ENCODE measurements around the gene C12orf57. TPM values are rescaled to one million over a fixed set of nuclear protein-coding genes. Genes with fewer than 3 reads are reported as not detected.

The C12orf57 gene
- total and polyA plus RNA-seq, 9 of the 15 experiments (the other 6 are each of a cell fraction or from before 2014, with no cell fraction given) = 26.7 to 191 (median 107) TPM

- TF ChIP-seq ZNF764 (CRISPR knock-in tag; IDR thresholded peaks at IDR 0.05; ENCODE audit: low read depth) (no peak), ZNF584 (CRISPR knock-in tag; IDR thresholded peaks at IDR 0.05; ENCODE audit: low read depth) (no peak), POLR3G (IDR thresholded peaks at IDR 0.05; ENCODE audit: extremely low read depth, insufficient read length, insufficient replicate concordance) (no peak), TFAM (CRISPR knock-in tag; conservative IDR thresholded peaks at IDR 0.05) (no peak), ZFP91 (CRISPR knock-in tag; IDR thresholded peaks at IDR 0.05) (no peak), GATA2 (CRISPR knock-in tag; IDR thresholded peaks at IDR 0.05) (no peak), ZNF518B (CRISPR knock-in tag; IDR thresholded peaks at IDR 0.05) (no peak), ZNF639 (CRISPR knock-in tag; conservative IDR thresholded peaks at IDR 0.05 in 1 of 2, IDR thresholded peaks at IDR 0.05 in 1 of 2) (peak in 1 of 2 experiments; percentile 61; a peak in 2 of 4 replicates), ZBTB7A (IDR thresholded peaks at IDR 0.05; ENCODE audit: borderline replicate concordance, control insufficient read depth, low read depth, low read length) (peak; percentile 74), SNAPC5 (CRISPR knock-in tag; IDR thresholded peaks at IDR 0.05) (no peak), EHMT2 (IDR thresholded peaks at IDR 0.05) (no peak), RCOR1 (IDR thresholded peaks at IDR 0.05; ENCODE audit: borderline replicate concordance in 1 of 2, low read depth in 2 of 2, low read length in 2 of 2) (0 out of 4 replicates have a peak, but pooled peaks of 1 of the 2 experiments have one; percentile 13), RBM22 (IDR thresholded peaks at IDR 0.05; ENCODE audit: low read depth, low read length, poor library complexity, severe bottlenecking) (no peak), ZNF311 (CRISPR knock-in tag; IDR thresholded peaks at IDR 0.05) (no peak), ZNF398 (CRISPR knock-in tag; IDR thresholded peaks at IDR 0.05) (no peak), TCF7 (IDR thresholded peaks at IDR 0.05; ENCODE audit: borderline replicate concordance) (no peak), ZC3H4 (CRISPR knock-in tag; IDR thresholded peaks at IDR 0.05; ENCODE audit: borderline replicate concordance) (no peak), SRF (CRISPR knock-in tag; IDR thresholded peaks at IDR 0.05) (no peak; a peak in 1 of 4 replicates)
These were observed 18.0 kb downstream of the C12orf57 start (continued) for GRCh38 chr12:6961695-6962284.
